ENCODE measurements around the gene CLBA1.
"Not testable (repeated sequence)": the region's sequence is repeated elsewhere in the genome, so short reads cannot be mapped to it uniquely, and the experiment has no call there.

- not testable (repeated sequence) for TF ChIP-seq POLR2A (IDR thresholded peaks at IDR 0.05); CTCF (IDR thresholded peaks at IDR 0.05 in 4 of 5, conservative IDR thresholded peaks at IDR 0.05 in 1 of 5)
Observed at GRCh38 chr14:105027718-105028117, 42.1 kb downstream of the CLBA1 start.

All from gastrocnemius medialis (tissue), 4 donors.